Activated naive CD4-positive, alpha-beta T cell treated with anti-CD3 and anti-CD28 coated beads, Interleukin-2, amount 10 ng/mL, durations not matched to agents 7 days and 5 days (primary cell): Measurements from ENCODE around the gene SYCE1L.

Experiments
- CTCF ChIA-PET: fragments of 350-600 bp; sonication (Branson Sonifier 250); formaldehyde crosslinking; loops from one replicate; lab custom pipeline; 2021; ENCODE audit warnings: antibody characterized with exemption; lab: Charles Lee
- DNase-seq: peaks from one replicate; pipeline ENCODE4 v3.0.0-alpha.2; 2020
- H3K27ac Mint-ChIP-seq: one replicate; pipeline ENCODE4 v1.8.0; 2021; ENCODE audit warnings: mild to moderate bottlenecking, moderate library complexity, mixed read lengths
- H3K27me3 Mint-ChIP-seq: one replicate; pipeline ENCODE4 v1.8.0; 2021; ENCODE audit warnings: mild to moderate bottlenecking, mixed read lengths
- H3K36me3 Mint-ChIP-seq: one replicate; pipeline ENCODE4 v1.8.0; 2021; ENCODE audit warnings: mixed read lengths
- H3K4me1 Mint-ChIP-seq: one replicate; pipeline ENCODE4 v1.8.0; 2021; ENCODE audit warnings: mixed read lengths
- H3K4me3 Mint-ChIP-seq: one replicate; pipeline ENCODE4 v1.8.0; 2021; ENCODE audit warnings: mild to moderate bottlenecking, moderate library complexity, mixed read lengths
- H3K9me3 Mint-ChIP-seq: one replicate; pipeline ENCODE4 v1.8.0; 2021; ENCODE audit warnings: mixed read lengths

Gene SYCE1L

DNA sequence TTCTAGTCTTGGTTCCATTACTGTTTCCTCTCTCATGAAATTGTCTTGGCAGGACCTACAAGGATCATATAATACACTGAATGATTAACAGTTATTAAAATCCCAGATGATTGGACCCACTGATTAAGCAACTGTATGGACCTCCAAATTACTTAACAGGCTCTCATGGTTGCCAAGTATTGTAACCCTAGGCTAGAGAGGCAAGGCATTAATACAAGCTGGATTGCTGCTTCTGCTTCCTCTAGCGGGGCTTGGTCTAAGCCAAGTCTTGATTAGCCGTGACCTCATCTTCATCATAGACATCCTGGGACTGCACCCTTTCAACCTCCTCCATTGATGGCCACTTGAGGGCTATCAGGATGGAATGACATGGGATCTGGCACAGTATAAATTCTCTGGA lies 46.9 kb downstream of the SYCE1L start:
- no peak overlapping the region for H3K27ac Mint-ChIP-seq
- no peaks in the 10 kb centered on the region for H3K9me3 Mint-ChIP-seq
- no peak for DNase-seq
- no peaks in the 10 kb centered on the region for H3K27me3 Mint-ChIP-seq
- CTCF ChIA-PET = interaction anchor here (1.6 kb wide), 1 partner anchor 9 kb away, joined by 5 read pairs; no protein-coding TSS in a partner anchor
- H3K4me1 Mint-ChIP-seq = no peaks in the 10 kb centered on the region
- H3K4me3 Mint-ChIP-seq = no peak overlapping the region
- no peaks in the 10 kb centered on the region for H3K36me3 Mint-ChIP-seq

DNA sequence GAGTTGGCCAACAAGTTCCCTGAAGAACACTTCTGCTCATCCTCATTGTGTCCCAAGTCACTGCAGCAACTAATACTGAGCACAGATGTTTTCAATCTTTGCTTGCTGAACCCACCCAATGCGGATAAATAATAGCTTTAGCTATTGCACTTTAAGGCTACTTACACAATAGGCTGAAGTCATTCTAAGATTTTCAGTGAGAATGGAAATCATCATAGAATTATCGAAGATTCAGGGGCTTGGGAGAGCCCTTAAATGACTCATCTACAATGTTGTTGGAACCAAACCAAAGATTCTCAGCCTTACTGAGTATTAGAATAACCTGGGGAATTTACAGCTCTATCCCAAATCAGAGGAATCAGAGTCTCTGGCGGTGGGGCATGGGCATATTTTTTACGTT lies 51.2 kb downstream of the SYCE1L start:
- no peaks in the 10 kb centered on the region for H3K36me3 Mint-ChIP-seq
- no peaks in the 10 kb centered on the region for H3K9me3 Mint-ChIP-seq
- H3K27ac Mint-ChIP-seq = no peak overlapping the region
- H3K4me1 Mint-ChIP-seq = no peaks in the 10 kb centered on the region
- CTCF ChIA-PET = no interaction called here
- no peak overlapping the region for H3K4me3 Mint-ChIP-seq
- no peaks in the 10 kb centered on the region for H3K27me3 Mint-ChIP-seq
- no peak for DNase-seq
